Keratinocyte (primary cell): ENCODE data around the gene SLC35A2. TPM values are rescaled to one million over a fixed set of nuclear protein-coding genes. Genes with fewer than 3 reads are reported as not detected.

Source experiments
- DNase-seq: peaks from one replicate; pipeline ENCODE4 v3.0.0-alpha.2; 2011; ENCODE audit warnings: low read depth, missing footprints, low spot score
- FAIRE-seq: peaks from 2 replicates; lab custom pipeline; 2011; peaks lifted over from hg19 to GRCh38; lab: Jason Lieb, UNC
- H2AFZ ChIP-seq: 2 replicates; pipeline ENCODE4 v1.6.0; 2012; ENCODE audit warnings: low read length, control low read depth, inconsistent platforms; ENCODE audit not compliant: control insufficient read depth
- H3K27ac ChIP-seq: 2 replicates; pipeline ENCODE4 v1.5.1; 2011; ENCODE audit warnings: low read length; ENCODE audit not compliant: control insufficient read depth, insufficient read depth
- H3K27me3 ChIP-seq: 3 replicates; pipeline ENCODE4 v1.6.0; 2011; ENCODE audit warnings: low read length; ENCODE audit not compliant: control insufficient read depth, insufficient read depth; ENCODE audit errors: extremely low read depth
- H3K36me3 ChIP-seq, 2 experiments: 2 replicates in 1 of 2; 3 replicates in 1 of 2; pipeline ENCODE4 v1.5.1; 2011; ENCODE audit warnings: low read length in 2 of 2, mild to moderate bottlenecking in 1 of 2; ENCODE audit not compliant: control insufficient read depth in 2 of 2, insufficient read depth in 2 of 2; ENCODE audit errors: extremely low read depth in 1 of 2
- H3K4me1 ChIP-seq: 3 replicates; pipeline ENCODE4 v1.5.1; 2011; ENCODE audit warnings: low read length; ENCODE audit not compliant: control insufficient read depth, insufficient read depth; ENCODE audit errors: extremely low read depth
- H3K4me2 ChIP-seq: 3 replicates; pipeline ENCODE4 v1.6.0; 2011; ENCODE audit warnings: low read depth, low read length; ENCODE audit not compliant: control insufficient read depth, insufficient read depth; ENCODE audit errors: extremely low read depth
- H3K4me3 ChIP-seq, 3 experiments: fragments of 200-600 bp in 1 of 3; sonication (generic) in 1 of 3; 2 replicates in 2 of 3; 3 replicates in 1 of 3; pipeline ENCODE4 v1.5.1; 2011 to 2016; ENCODE audit warnings: low read length in 3 of 3, mild to moderate bottlenecking in 3 of 3, control low read depth in 2 of 3, inconsistent platforms in 1 of 3, low read depth in 1 of 3, mixed read lengths in 1 of 3, mixed run types in 1 of 3, moderate library complexity in 1 of 3; ENCODE audit not compliant: control insufficient read depth in 2 of 3, insufficient read depth in 2 of 3; ENCODE audit errors: extremely low read depth in 1 of 3
- H3K79me2 ChIP-seq: 2 replicates; pipeline ENCODE4 v1.6.0; 2012; ENCODE audit warnings: low read length; ENCODE audit not compliant: control insufficient read depth, insufficient read depth
- H3K9ac ChIP-seq: 3 replicates; pipeline ENCODE4 v1.6.0; 2011; ENCODE audit warnings: low read length; ENCODE audit not compliant: control insufficient read depth, insufficient read depth; ENCODE audit errors: extremely low read depth
- H3K9me1 ChIP-seq: 3 replicates; pipeline ENCODE4 v1.6.0; 2011; ENCODE audit warnings: low read length; ENCODE audit not compliant: control insufficient read depth, insufficient read depth; ENCODE audit errors: extremely low read depth
- H3K9me3 ChIP-seq: 2 replicates; pipeline ENCODE4 v1.5.1; 2012; ENCODE audit warnings: low read depth, low read length; ENCODE audit not compliant: control insufficient read depth
- H4K20me1 ChIP-seq: 3 replicates; pipeline ENCODE4 v1.6.0; 2011; ENCODE audit warnings: low read length; ENCODE audit not compliant: control insufficient read depth, insufficient read depth; ENCODE audit errors: extremely low read depth
- EZH2 ChIP-seq: IDR thresholded peaks from one replicate; pipeline ENCODE4 v1.6.1; 2012; ENCODE audit warnings: inconsistent platforms, mild to moderate bottlenecking, low read length, moderate library complexity
- dilution Hi-C: fragments of 300-500 bp; cut with MboI; formaldehyde crosslinking; loops from one replicate; pipeline ENCODE4 v1.7.0; 2020; ENCODE audit warnings: low sequenced_read_pairs; ENCODE audit not compliant: extremely low pct_ligation_motif_present
- polyA plus RNA-seq, 5 experiments: library from polyadenylated mRNA; depleted of rRNA in 3 of 5; stranded (reverse) in 3 of 5; stranded (forward) in 1 of 5; unstranded in 1 of 5; fragments of >200 nt; gene quantifications; 1 replicate in 1 of 5; 2 replicates in 3 of 5; 3 replicates in 1 of 5; pipeline versions ENCODE4 v1.2.1 to v1.2.3, GENCODE V29; 2011 to 2012; ENCODE audit warnings: missing spikeins in 2 of 5, low read depth in 1 of 5, low replicate concordance in 1 of 5
- TF ChIP-seq, protein P1 (sequence below), 3 experiments: IDR thresholded peaks in 1 of 3; conservative IDR thresholded peaks in 1 of 3; optimal IDR thresholded peaks in 1 of 3; 2 replicates in 2 of 3; 3 replicates in 1 of 3; pipeline versions ENCODE3 to v1.5.1; 2011; ENCODE audit warnings: low read length in 3 of 3, mild to moderate bottlenecking in 3 of 3, moderate library complexity in 2 of 3, control low read depth in 1 of 3, inconsistent platforms in 1 of 3; ENCODE audit not compliant: insufficient read depth in 2 of 3; ENCODE audit errors: extremely low read depth in 1 of 3

The SLC35A2 gene
- polyA plus RNA-seq, 1 donor (not counting 4 experiments of a cell fraction or from before 2014, with no cell fraction given), result 39.4 TPM

DNA sequence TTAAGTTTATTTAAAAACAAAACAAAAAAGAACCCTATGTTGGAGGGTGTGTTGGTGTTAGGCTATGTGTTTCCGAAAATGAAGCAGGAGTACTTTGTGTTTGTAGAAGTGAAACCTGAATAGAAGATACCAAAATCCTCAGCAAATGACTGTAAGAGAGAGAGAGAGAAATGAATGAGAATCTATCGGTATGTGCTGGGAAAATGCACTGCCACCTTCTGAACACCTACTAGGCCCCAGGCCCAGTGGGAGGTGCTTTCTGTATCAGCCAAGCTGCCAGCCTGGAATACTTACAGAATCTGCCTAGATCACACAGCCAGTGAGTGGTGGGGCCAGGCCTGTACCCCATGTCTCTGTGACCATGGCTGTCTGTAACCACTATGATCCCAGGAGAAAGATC, 22.3 kb upstream of the SLC35A2 start:
- FAIRE-seq (no peak), DNase-seq (no peak)
- dilution Hi-C loops, result no loop called here
- Histone ChIP-seq H3K4me1 (no peaks in the 10 kb centered on the region), H3K9me1 (no peaks in the 10 kb centered on the region), H3K27me3 (no peaks in the 10 kb centered on the region), H3K36me3 (peaks cover 0 to 4% of the 10 kb centered on the region in 2 experiments), H2AFZ (no peak overlapping the region), H3K27ac (no peak overlapping the region), H4K20me1 (no peaks in the 10 kb centered on the region), H3K4me2 (no peak overlapping the region), H3K79me2 (peaks cover under 1% of the 10 kb centered on the region), H3K9ac (no peak overlapping the region), H3K9me3 (no peaks in the 10 kb centered on the region), H3K4me3 (no peak overlapping the region)
- TF ChIP-seq, protein P1, sequence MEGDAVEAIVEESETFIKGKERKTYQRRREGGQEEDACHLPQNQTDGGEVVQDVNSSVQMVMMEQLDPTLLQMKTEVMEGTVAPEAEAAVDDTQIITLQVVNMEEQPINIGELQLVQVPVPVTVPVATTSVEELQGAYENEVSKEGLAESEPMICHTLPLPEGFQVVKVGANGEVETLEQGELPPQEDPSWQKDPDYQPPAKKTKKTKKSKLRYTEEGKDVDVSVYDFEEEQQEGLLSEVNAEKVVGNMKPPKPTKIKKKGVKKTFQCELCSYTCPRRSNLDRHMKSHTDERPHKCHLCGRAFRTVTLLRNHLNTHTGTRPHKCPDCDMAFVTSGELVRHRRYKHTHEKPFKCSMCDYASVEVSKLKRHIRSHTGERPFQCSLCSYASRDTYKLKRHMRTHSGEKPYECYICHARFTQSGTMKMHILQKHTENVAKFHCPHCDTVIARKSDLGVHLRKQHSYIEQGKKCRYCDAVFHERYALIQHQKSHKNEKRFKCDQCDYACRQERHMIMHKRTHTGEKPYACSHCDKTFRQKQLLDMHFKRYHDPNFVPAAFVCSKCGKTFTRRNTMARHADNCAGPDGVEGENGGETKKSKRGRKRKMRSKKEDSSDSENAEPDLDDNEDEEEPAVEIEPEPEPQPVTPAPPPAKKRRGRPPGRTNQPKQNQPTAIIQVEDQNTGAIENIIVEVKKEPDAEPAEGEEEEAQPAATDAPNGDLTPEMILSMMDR (optimal IDR thresholded peaks at IDR 0.05 in 1 of 3, IDR thresholded peaks at IDR 0.05 in 1 of 3, conservative IDR thresholded peaks at IDR 0.05 in 1 of 3; ENCODE audit: extremely low read depth in 1 of 3, insufficient read depth in 2 of 3, low read length in 3 of 3), result no peak
- TF ChIP-seq EZH2, result no peak

DNA sequence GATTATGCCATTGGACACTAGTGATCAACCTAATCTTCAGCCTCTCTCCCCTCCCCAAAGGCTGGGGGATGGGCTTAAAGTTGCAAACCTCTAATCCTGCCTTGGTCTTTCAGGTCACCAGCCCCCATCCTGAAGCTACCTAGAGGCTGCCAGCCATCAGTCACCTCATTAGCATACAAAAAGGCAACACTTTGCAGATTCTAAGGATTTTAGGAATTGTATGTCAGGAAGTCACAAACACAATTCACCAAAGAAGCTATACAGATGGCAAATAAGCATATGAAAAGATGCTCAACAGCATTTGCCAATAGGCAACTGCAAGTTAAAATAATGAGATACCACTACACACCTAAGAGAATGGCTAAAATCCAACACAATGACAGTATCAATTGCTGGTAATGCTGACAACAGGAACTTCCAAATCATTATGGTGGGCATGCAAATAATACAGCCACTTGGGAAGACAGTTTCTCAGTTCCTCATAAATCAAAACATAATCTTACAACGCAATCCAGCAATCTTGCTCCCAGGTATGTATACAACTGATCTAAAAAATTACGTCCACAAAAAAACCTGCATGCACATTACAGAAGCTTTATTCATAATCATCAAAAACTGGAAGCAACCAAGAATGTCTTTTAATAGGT, 16.4 kb upstream of the SLC35A2 start:
- H3K4me1 ChIP-seq, result no peaks in the 10 kb centered on the region
- H3K9ac ChIP-seq, result no peak overlapping the region
- H3K27me3 ChIP-seq, result no peaks in the 10 kb centered on the region
- no peaks in the 10 kb centered on the region for H3K79me2 ChIP-seq
- no peaks in the 10 kb centered on the region for H3K9me1 ChIP-seq
- H3K4me2 ChIP-seq, result no peak overlapping the region
- DNase-seq (no peak), FAIRE-seq (no peak)
- H3K9me3 ChIP-seq, result peaks cover 2% of the 10 kb centered on the region
- no peak overlapping the region for H2AFZ ChIP-seq
- no peak overlapping the region for H3K27ac ChIP-seq
- peaks cover 4 to 9% of the 10 kb centered on the region in 2 experiments for H3K36me3 ChIP-seq
- dilution Hi-C loops, result no loop called here
- H4K20me1 ChIP-seq, result no peaks in the 10 kb centered on the region
- TF ChIP-seq, protein P1 (optimal IDR thresholded peaks at IDR 0.05 in 1 of 3, IDR thresholded peaks at IDR 0.05 in 1 of 3, conservative IDR thresholded peaks at IDR 0.05 in 1 of 3; ENCODE audit: extremely low read depth in 1 of 3, insufficient read depth in 2 of 3, low read length in 3 of 3), result no peak
- TF ChIP-seq EZH2, result no peak
- no peak overlapping the region for H3K4me3 ChIP-seq
